NCI-H446 treated with DMSO at 0.1 percent for 48 hours (cell line): ENCODE measurements around the gene CACHD1.
A peak's percentile ranks its signal among the peaks of the same experiment; 100 is the strongest.

ENCODE experiments used
- DNase-seq: peaks from one replicate; lab custom pipeline; 2025; lab: John Stamatoyannopoulos, UW

CACHD1 gene

GRCh38 chr1:64659478-64660138 is 189.7 kb downstream of the CACHD1 start:
- DNase-seq: no peak

DNA sequence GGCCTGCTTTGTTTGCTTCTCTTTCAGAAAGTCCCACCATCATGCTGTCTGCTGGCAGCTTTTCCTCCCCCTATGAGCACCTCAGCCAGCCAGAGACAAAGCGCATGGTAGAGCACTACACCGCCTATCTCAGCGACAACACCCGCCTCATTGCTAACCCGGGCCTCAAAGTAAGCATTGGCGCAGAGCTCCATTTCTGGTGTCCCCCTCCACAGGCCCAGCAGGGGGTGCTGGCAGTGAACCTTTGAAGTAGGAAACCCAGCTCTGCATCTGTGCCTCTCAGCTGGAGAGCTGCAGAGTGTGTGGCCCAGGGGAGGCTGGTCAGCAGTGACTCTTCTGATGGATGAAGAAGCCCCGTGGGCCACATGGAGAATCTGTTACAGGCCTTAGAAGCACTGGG is 193.7 kb downstream of the CACHD1 start:
- DNase-seq: peak; percentile 25

DNA sequence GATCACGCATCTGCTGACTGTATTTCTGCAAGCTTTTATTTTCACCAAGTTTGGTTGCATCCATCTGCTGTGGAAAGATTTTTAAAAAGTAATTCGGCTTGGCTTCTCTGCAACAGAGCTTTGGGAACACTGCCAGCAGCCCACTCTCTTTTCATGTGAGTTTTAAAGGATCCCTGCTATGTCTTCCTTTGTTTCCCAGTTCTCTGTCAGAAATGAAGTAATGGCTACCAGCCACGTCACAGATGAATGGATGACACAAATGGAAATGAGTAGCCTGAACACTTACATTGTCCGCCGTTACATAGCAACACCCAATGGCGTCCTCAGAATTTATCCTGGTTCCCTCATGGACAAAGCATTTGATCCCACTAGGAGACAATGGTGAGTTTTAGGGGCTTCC is 194.4 kb downstream of the CACHD1 start:
- DNase-seq: peak; percentile 28

DNA sequence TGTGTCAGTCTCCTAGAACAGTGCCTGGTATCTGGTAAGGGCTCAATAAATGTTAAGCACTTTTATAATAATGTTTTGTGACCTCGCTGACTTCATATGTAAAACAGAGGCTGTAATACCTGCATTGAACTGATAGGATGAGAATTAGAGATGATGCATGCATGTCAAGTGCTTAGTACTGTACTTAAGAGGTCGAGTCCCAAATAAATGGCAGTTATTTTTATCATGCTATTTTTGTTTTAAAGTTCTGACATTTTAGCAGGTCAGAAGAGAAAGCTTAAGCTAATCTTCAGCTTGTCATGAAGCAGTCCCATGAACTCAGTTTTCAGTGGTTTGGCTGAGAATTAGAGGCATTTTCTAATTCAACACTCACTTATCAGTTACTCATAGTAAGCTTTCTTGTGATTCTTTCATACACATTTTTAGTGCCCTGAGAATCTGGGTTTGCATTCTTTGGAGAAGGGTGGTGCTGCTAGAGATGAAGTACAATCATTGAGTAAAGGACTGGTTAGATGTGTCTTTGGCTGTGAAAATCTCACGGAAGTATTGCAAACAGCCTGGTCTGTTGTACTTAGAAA is 199.3 kb downstream of the CACHD1 start:
- no peak for DNase-seq

DNA sequence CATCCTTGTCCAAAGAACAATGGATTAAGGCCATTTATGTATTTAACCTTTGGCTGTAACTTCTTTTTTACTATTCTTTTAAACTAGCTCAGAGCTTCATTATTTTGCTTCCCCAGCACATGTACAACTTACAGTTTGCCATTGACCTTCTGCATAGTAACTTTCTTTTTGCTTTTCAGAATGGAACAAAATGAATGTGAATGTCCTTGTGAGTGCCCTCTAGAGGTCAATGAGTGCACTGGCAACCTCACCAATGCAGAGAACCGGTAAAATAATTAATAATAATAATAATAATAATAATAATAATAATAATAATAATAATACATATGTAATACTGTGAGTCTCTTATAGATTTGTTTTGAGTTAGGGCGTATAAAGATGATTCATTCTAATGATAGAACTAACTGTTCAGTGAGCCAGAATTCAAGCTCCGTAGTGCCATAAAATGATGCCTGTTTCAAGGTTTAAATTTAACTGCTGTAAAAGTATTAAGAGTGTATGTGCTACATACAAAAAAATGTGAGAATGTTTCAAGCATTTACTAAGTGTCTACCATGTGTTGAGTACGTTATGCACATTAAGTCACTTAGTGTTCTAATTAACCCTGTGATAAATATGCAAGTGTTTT is 205.9 kb downstream of the CACHD1 start:
- no peak for DNase-seq

DNA sequence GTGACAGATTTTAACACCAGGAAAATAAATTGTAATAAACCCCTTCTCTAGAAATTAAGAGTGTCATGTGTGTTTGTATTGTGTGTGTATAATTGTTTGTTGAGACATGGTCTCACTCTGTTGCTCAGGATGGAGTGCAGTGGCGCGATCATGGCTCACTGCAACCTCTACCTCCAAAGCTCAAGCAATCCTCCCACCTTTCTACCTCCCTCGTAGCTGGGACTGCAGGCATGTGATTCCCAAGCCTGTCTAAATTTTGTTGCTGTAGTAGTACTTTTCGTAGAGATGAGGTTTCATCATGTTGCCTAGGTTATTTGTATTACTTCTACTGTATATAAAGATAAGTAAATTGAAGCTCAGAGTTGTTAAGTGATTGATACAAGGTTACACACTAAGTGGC is 206.5 kb downstream of the CACHD1 start:
- DNase-seq: no peak

DNA sequence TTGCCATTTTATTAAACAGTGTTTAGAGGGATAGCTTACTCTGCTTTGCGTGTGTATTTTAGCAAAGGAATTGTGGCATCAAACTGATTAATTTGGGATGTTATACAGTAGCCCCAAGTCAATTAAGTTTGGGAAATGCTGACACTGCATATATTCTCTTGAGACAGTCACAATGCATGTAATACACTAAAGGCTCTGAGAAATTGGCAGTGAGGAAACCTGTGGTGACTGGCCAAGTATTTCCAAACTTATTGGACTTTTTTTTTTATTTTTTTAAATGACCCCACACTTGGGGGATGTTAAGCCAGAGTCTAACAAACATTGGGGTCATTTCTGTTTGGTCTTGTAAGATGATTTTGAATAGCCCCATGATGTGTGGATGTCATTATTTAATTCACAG is 207.6 kb downstream of the CACHD1 start:
- DNase-seq: no peak

DNA sequence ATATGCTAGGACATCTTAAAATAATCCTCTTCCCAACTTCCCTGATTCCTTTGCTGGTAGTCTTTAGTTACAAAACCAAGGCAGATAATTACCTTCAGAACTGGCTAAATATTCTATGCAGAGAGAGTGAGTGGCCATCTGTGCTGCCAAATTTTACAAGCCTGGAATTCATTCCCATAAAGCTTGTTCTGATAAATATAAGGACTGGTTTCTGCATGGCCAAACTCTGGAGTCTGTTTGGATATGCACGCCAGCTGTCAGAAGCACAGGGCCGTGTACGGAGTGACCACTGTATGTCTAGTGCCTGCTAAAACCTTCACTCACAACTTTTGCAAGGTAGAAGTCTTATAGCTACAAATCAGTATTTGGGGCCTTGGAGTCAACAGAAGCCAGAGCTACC is 208.4 kb downstream of the CACHD1 start:
- DNase-seq: no peak

DNA sequence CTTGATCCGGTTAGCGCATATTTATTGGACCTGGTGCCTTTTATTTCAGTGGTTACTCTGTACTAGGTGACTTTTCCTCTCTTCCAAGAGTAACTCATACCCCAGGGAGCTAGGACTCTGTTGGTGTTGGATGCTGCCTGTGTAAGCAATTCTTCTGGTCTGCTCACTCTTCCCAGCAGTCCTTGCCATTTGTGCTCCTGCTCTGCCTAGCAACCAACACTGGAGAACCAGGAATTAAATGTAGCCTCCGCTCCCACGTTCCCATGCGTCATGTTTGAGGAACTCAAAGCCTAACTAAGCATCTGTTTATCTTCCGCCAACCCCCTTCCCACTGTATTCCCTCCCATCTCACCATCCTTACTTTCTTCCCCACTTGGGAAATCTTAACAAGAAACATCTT is 209.2 kb downstream of the CACHD1 start:
- DNase-seq: no peak

DNA sequence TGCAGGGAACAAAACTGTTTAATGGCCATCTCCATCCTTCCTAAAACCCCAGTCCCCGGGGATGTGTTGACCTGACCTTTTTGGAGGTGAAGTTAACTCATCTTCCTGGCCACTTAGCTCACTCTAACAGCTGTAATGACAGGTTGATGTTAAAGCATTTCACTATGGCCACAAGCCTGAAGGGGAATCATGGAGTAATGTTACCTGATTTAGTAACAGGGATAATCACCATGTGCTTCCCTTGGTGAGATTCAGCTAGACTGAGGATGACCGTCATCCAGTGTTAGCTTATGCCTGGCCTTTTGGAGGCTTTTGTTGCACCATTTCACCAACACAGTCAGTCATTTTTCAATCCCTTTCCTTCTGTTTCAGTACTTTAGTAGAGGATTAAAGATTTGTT is 210.7 kb downstream of the CACHD1 start:
- no peak for DNase-seq

DNA sequence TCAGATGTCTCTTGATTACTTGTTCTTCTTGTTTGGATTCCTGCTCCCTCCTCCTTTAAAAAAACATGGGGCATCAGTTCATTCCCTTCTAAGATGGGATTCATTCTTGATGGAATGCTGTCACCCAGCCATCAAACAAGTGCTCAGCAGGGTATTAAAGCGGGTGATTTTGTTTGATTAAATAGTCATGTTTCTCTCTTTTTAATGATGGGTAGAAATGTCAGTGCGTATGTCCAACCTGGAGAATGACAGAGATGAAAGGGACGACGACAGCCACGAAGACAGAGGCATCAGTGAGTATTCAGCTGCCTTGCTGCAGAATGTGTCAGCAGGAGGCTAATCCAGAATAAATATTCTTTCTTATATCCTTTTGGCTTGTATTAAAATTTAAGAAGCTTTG is 211.1 kb downstream of the CACHD1 start:
- no peak for DNase-seq

- no peak for DNase-seq
Observed at GRCh38 chr1:64683419-64683818, 213.5 kb downstream of the CACHD1 start.

- no peak for DNase-seq
Observed at GRCh38 chr1:64685217-64685616, 215.3 kb downstream of the CACHD1 start.

GRCh38 chr1:64685765-64686341 is 215.9 kb downstream of the CACHD1 start:
- no peak for DNase-seq

- DNase-seq: peak; percentile 21
Observed at GRCh38 chr1:64686828-64687724, 217.1 kb downstream of the CACHD1 start.

GRCh38 chr1:64687725-64688327 is 217.9 kb downstream of the CACHD1 start:
- DNase-seq: no peak

DNA sequence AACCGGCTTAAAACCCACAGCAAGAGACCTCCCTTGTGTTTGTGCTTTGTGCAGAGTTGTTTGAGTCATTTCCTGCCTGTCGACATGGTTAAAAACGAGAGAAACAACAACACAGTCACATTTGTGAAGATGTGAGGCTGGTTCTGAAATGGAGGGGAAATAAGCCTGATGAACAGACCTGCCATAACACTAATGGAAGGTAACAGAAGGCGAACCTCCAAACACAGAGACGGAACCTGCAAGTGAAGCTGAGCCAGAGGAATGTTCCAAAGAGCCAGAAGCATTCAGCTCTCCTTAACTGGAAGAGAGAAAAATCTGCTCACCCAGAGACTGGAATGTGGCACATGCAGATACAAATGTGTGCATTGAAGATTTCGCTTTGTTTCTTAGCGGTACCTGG is 221.7 kb downstream of the CACHD1 start:
- DNase-seq: no peak

- no peak for DNase-seq
Observed at GRCh38 chr1:64692911-64693310, 223.0 kb downstream of the CACHD1 start.

DNA sequence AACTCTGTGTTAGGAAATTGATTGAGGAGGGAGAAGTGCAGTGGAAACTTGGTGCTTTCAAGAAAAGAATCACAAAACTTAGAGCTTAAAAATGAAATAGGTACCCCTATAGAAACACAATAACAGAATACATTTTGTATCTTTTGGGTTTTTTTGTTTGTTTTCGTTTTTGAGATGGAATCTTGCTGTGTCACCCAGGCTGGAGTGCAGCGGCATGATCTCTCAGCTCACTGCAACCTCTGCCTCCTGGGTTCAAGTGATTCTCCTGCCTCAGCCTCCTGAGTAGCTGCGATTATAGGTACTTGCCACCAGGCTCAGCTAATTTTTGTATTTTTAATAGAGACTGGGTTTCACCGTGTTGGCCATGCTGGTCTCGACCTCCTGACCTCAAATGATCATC is 223.5 kb downstream of the CACHD1 start:
- no peak for DNase-seq

DNA sequence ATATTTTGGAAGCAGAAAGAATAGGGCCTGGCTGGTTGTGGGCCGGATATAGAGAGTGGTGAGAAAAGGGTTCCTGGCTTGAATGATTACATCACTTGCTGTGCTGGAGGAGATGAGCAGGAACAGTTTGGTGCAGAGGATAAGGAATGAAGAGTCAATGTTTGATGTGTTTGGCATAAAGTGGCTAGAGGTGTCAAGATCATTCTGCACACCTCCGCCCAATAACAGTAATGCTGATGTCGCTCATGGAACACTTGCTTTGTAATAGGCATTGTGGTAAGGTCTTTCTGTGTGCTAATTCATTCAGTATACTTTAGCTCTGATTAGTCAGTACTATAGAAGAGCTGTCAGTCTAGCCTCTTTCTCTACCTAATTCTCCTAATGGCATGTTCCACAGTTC is 226.9 kb downstream of the CACHD1 start:
- DNase-seq: no peak

GRCh38 chr1:64699327-64699726 is 229.4 kb downstream of the CACHD1 start:
- DNase-seq: no peak

DNA sequence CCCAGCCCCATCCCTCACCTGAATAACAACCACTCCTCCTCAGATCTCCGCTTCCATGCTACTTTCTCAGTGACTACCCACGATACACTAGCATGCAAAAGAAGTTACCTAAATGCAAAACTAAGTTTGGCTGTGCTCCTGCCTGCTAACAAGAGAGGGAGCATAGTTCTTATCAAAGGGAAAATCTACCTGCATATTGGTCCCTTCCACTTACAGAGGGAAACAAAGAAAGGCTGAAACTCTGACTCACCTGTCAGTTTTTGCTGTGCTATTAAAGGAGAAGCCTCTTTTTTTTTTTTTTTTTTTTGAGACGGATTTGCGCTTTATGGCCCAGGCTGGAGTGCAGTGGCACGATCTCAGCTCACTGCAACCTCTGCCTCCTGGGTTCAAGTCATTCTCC is 231.1 kb downstream of the CACHD1 start:
- no peak for DNase-seq
